ENCODE measurements around the gene MRPL52. TPM values are rescaled to one million over a fixed set of nuclear protein-coding genes. Genes with fewer than 3 reads are reported as not detected.
"Not testable (repeated sequence)": the region's sequence is repeated elsewhere in the genome, so short reads cannot be mapped to it uniquely, and the experiment has no call there.

The MRPL52 gene
- total RNA-seq, 3 donors from 2014 or later = 247 to 250 (median 249) TPM

GRCh38 chr14:22850944-22851764 lies 21.5 kb downstream of the MRPL52 start:
- Mint-ChIP-seq H3K27me3 (ENCODE audit: low read depth) (peaks cover 7% of the 10 kb centered on the region), H3K4me3 (no peak overlapping the region), H3K9me3 (no peaks in the 10 kb centered on the region), H3K36me3 (ENCODE audit: insufficient read depth) (no peaks in the 10 kb centered on the region), H3K4me1 (ENCODE audit: low read depth) (peaks cover 6% of the 10 kb centered on the region)
- ATAC-seq (no peak), DNase-seq (no peak)

- H3K4me3 Mint-ChIP-seq; H3K4me1 Mint-ChIP-seq (ENCODE audit: low read depth); ATAC-seq; H3K9me3 Mint-ChIP-seq; H3K27me3 Mint-ChIP-seq (ENCODE audit: low read depth); DNase-seq; H3K36me3 Mint-ChIP-seq (ENCODE audit: insufficient read depth): not testable (repeated sequence)
These were observed 22.5 kb downstream of the MRPL52 start for GRCh38 chr14:22852178-22852577.

GRCh38 chr14:22852599-22852939 lies 22.9 kb downstream of the MRPL52 start:
- ATAC-seq (no peak), DNase-seq (no peak)
- Mint-ChIP-seq H3K4me1 (ENCODE audit: low read depth) (peaks cover 8% of the 10 kb centered on the region), H3K9me3 (no peaks in the 10 kb centered on the region), H3K36me3 (ENCODE audit: insufficient read depth) (no peaks in the 10 kb centered on the region), H3K27me3 (ENCODE audit: low read depth) (peaks cover 6% of the 10 kb centered on the region), H3K4me3 (no peak overlapping the region)

GRCh38 chr14:22852940-22853767 lies 23.5 kb downstream of the MRPL52 start:
- H3K4me3 Mint-ChIP-seq = peak overlapping the region; percentile 80
- H3K9me3 Mint-ChIP-seq = no peaks in the 10 kb centered on the region
- DNase-seq (peak; percentile 95), ATAC-seq (peak; percentile 92 to 93)
- peaks cover 11% of the 10 kb centered on the region for H3K4me1 Mint-ChIP-seq (ENCODE audit: low read depth)
- peaks cover 6% of the 10 kb centered on the region for H3K27me3 Mint-ChIP-seq (ENCODE audit: low read depth)
- no peaks in the 10 kb centered on the region for H3K36me3 Mint-ChIP-seq (ENCODE audit: insufficient read depth)

GRCh38 chr14:22854296-22854695 lies 24.6 kb downstream of the MRPL52 start:
- H3K36me3 Mint-ChIP-seq (ENCODE audit: insufficient read depth); H3K9me3 Mint-ChIP-seq; DNase-seq; ATAC-seq; H3K27me3 Mint-ChIP-seq (ENCODE audit: low read depth); H3K4me3 Mint-ChIP-seq: not testable (repeated sequence)
- H3K4me1 Mint-ChIP-seq (ENCODE audit: low read depth) = peaks cover 18% of the 10 kb centered on the region

- DNase-seq (no peak), ATAC-seq (no peak)
- H3K36me3 Mint-ChIP-seq (ENCODE audit: insufficient read depth) = no peaks in the 10 kb centered on the region
- no peak overlapping the region for H3K4me3 Mint-ChIP-seq
- peaks cover 6% of the 10 kb centered on the region for H3K27me3 Mint-ChIP-seq (ENCODE audit: low read depth)
- H3K4me1 Mint-ChIP-seq (ENCODE audit: low read depth) = peaks cover 18% of the 10 kb centered on the region
- no peaks in the 10 kb centered on the region for H3K9me3 Mint-ChIP-seq
These were observed 25.5 kb downstream of the MRPL52 start for GRCh38 chr14:22854963-22855724.

GRCh38 chr14:22856428-22856827 lies 26.7 kb downstream of the MRPL52 start:
- DNase-seq (no peak), ATAC-seq (no peak)
- peaks cover 18% of the 10 kb centered on the region for H3K4me1 Mint-ChIP-seq (ENCODE audit: low read depth)
- H3K27me3 Mint-ChIP-seq (ENCODE audit: low read depth) = peaks cover 8% of the 10 kb centered on the region
- no peaks in the 10 kb centered on the region for H3K36me3 Mint-ChIP-seq (ENCODE audit: insufficient read depth)
- no peak overlapping the region for H3K4me3 Mint-ChIP-seq
- no peaks in the 10 kb centered on the region for H3K9me3 Mint-ChIP-seq

GRCh38 chr14:22860377-22860776 lies 30.7 kb downstream of the MRPL52 start:
- not testable (repeated sequence) for DNase-seq; ATAC-seq; H3K36me3 Mint-ChIP-seq (ENCODE audit: insufficient read depth); H3K4me3 Mint-ChIP-seq; H3K9me3 Mint-ChIP-seq
- Mint-ChIP-seq H3K27me3 (ENCODE audit: low read depth) (peaks cover 12% of the 10 kb centered on the region), H3K4me1 (ENCODE audit: low read depth) (peaks cover 16% of the 10 kb centered on the region)

GRCh38 chr14:22861651-22862050 lies 32.0 kb downstream of the MRPL52 start:
- Mint-ChIP-seq H3K4me3 (no peak overlapping the region), H3K27me3 (ENCODE audit: low read depth) (peaks cover 8% of the 10 kb centered on the region), H3K4me1 (ENCODE audit: low read depth) (peaks cover 19% of the 10 kb centered on the region), H3K9me3 (no peaks in the 10 kb centered on the region), H3K36me3 (ENCODE audit: insufficient read depth) (peaks cover 3% of the 10 kb centered on the region)
- ATAC-seq (no peak), DNase-seq (no peak)

GRCh38 chr14:22864979-22865378 lies 35.3 kb downstream of the MRPL52 start:
- Mint-ChIP-seq H3K9me3 (no peaks in the 10 kb centered on the region), H3K4me3 (no peak overlapping the region), H3K4me1 (ENCODE audit: low read depth) (peaks cover 14% of the 10 kb centered on the region), H3K27me3 (ENCODE audit: low read depth) (peaks cover 8% of the 10 kb centered on the region), H3K36me3 (ENCODE audit: insufficient read depth) (peaks cover 3% of the 10 kb centered on the region)
- ATAC-seq (no peak), DNase-seq (no peak)

GRCh38 chr14:22865424-22866405 lies 36.0 kb downstream of the MRPL52 start:
- Mint-ChIP-seq H3K4me1 (ENCODE audit: low read depth) (peaks cover 19% of the 10 kb centered on the region), H3K4me3 (no peak overlapping the region), H3K27me3 (ENCODE audit: low read depth) (peaks cover 8% of the 10 kb centered on the region), H3K9me3 (no peaks in the 10 kb centered on the region), H3K36me3 (ENCODE audit: insufficient read depth) (peaks cover 3% of the 10 kb centered on the region)
- DNase-seq (no peak), ATAC-seq (no peak)

GRCh38 chr14:22866874-22867273 lies 37.2 kb downstream of the MRPL52 start:
- DNase-seq = no peak
- ATAC-seq = no peak
- H3K4me3 Mint-ChIP-seq = no peak overlapping the region
- no peaks in the 10 kb centered on the region for H3K9me3 Mint-ChIP-seq
- peaks cover 25% of the 10 kb centered on the region for H3K4me1 Mint-ChIP-seq (ENCODE audit: low read depth)
- peaks cover 2% of the 10 kb centered on the region for H3K27me3 Mint-ChIP-seq (ENCODE audit: low read depth)
- peaks cover under 1% of the 10 kb centered on the region for H3K36me3 Mint-ChIP-seq (ENCODE audit: insufficient read depth)

- H3K36me3 Mint-ChIP-seq (ENCODE audit: insufficient read depth) = peaks cover 11% of the 10 kb centered on the region
- H3K9me3 Mint-ChIP-seq = no peaks in the 10 kb centered on the region
- DNase-seq (no peak), ATAC-seq (peak in 1 of 2 donors; percentile 49)
- H3K27me3 Mint-ChIP-seq (ENCODE audit: low read depth) = no peaks in the 10 kb centered on the region
- H3K4me3 Mint-ChIP-seq = peak overlapping the region; percentile 92
- peaks cover 40% of the 10 kb centered on the region for H3K4me1 Mint-ChIP-seq (ENCODE audit: low read depth)
These were observed 41.1 kb downstream of the MRPL52 start for GRCh38 chr14:22870811-22871223.
